DND-41 (cell line): ENCODE data around the gene BCL11A.

Source experiments
- ATAC-seq: fragments of 200-7000 bp; cut with Tn5 transposase; 3 replicates; pipeline ENCODE4 v1.9.1; 2021; ENCODE audit warnings: low read depth; ENCODE audit not compliant: insufficient read depth
- DNase-seq: peaks from one replicate; pipeline ENCODE4 v3.0.0-alpha.2; 2020
- H2AFZ ChIP-seq: 2 replicates; pipeline ENCODE4 v1.6.0; 2012; ENCODE audit warnings: low read depth, low read length
- H3K27ac ChIP-seq: 2 replicates; pipeline ENCODE4 v1.5.1; 2012; ENCODE audit warnings: low read length, inconsistent platforms
- H3K27me3 ChIP-seq: fragments of 200-600 bp; sonication (generic); 2 replicates; pipeline ENCODE4 v1.6.0; 2012; ENCODE audit warnings: low read length, mild to moderate bottlenecking, inconsistent platforms; ENCODE audit not compliant: insufficient read depth, poor library complexity
- H3K36me3 ChIP-seq: 2 replicates; pipeline ENCODE4 v1.5.1; 2012; ENCODE audit warnings: low read length, inconsistent platforms; ENCODE audit not compliant: insufficient read depth
- H3K4me1 ChIP-seq: 2 replicates; pipeline ENCODE4 v1.5.1; 2012; ENCODE audit warnings: mild to moderate bottlenecking, low read length; ENCODE audit not compliant: insufficient read depth
- H3K4me2 ChIP-seq: 2 replicates; pipeline ENCODE4 v1.6.0; 2012; ENCODE audit warnings: mild to moderate bottlenecking, moderate library complexity, low read length, inconsistent platforms; ENCODE audit not compliant: insufficient read depth
- H3K4me3 ChIP-seq, 2 experiments: fragments of 200-600 bp in 1 of 2; shearing (Covaris generic) in 1 of 2; 2 replicates each; pipeline ENCODE4 v1.5.1; 2012 to 2016; ENCODE audit warnings: inconsistent platforms in 2 of 2, low read length in 2 of 2, mild to moderate bottlenecking in 2 of 2, low read depth in 1 of 2, moderate library complexity in 1 of 2
- H3K79me2 ChIP-seq: 2 replicates; pipeline ENCODE4 v1.6.0; 2012; ENCODE audit warnings: low read length, inconsistent platforms; ENCODE audit not compliant: insufficient read depth
- H3K9ac ChIP-seq: 2 replicates; pipeline ENCODE4 v1.6.0; 2012; ENCODE audit warnings: low read depth, mild to moderate bottlenecking, inconsistent platforms, low read length, moderate library complexity
- H3K9me3 ChIP-seq: 2 replicates; pipeline ENCODE4 v1.5.1; 2012; ENCODE audit warnings: low read length, moderate library complexity, mild to moderate bottlenecking, inconsistent platforms; ENCODE audit not compliant: insufficient read depth, severe bottlenecking
- H4K20me1 ChIP-seq: 2 replicates; pipeline ENCODE4 v1.6.0; 2012; ENCODE audit warnings: low read length; ENCODE audit not compliant: insufficient read depth
- EZH2 ChIP-seq: IDR thresholded peaks from 3 replicates; pipeline ENCODE4 v1.6.1; 2012; ENCODE audit warnings: borderline replicate concordance, low read depth, mild to moderate bottlenecking, moderate library complexity, low read length, inconsistent platforms; ENCODE audit not compliant: severe bottlenecking
- TF ChIP-seq, protein P1 (sequence below): IDR thresholded peaks from 2 replicates; pipeline ENCODE4 v1.5.1; 2012; ENCODE audit warnings: borderline replicate concordance, low read length, moderate library complexity, mild to moderate bottlenecking; ENCODE audit not compliant: poor library complexity, severe bottlenecking; ENCODE audit errors: extremely low read depth

BCL11A gene

DNA sequence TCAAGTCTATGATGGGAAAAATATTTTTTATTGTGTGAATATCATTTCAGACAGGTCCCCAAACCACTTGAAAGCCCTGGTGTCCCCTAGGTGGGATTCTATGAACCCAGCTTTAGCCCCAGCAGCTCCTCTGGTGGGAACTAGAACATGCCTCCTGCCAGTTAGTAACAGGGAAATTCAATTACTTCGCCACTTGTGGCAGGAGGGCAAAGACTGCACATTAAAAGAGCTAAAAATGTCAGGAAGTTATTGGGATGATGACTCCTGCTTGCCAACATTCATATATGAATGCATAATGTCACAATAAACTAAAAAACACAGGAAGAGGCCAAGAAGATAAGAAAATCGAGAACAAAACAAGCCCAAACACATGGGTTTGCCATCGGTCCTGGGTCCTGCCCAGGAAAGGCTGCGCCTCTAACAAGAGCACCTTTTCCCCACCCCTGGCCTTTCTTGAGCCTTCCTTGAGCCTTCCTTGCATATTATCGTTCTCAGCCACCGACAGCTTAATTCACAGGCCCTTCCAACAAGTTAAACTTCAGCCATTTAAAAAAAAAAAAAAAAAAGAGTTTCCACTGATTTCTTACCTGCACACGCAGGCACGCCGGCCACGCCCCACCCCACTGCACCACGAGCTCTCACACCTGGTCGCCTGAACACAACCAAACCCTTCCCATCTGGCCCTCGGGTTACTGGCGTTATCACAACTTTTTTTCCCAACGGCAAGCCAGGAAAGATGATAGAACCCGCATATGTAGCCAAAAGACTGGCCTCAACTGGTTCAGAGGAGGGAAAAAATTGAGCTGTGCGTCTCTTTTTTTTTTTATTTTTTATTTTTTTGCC, 23.4 kb downstream of the BCL11A start:
- H3K36me3 ChIP-seq = peaks cover 58% of the 10 kb centered on the region
- H3K9me3 ChIP-seq = no peaks in the 10 kb centered on the region
- TF ChIP-seq EZH2 = no peak
- TF ChIP-seq, protein P1, sequence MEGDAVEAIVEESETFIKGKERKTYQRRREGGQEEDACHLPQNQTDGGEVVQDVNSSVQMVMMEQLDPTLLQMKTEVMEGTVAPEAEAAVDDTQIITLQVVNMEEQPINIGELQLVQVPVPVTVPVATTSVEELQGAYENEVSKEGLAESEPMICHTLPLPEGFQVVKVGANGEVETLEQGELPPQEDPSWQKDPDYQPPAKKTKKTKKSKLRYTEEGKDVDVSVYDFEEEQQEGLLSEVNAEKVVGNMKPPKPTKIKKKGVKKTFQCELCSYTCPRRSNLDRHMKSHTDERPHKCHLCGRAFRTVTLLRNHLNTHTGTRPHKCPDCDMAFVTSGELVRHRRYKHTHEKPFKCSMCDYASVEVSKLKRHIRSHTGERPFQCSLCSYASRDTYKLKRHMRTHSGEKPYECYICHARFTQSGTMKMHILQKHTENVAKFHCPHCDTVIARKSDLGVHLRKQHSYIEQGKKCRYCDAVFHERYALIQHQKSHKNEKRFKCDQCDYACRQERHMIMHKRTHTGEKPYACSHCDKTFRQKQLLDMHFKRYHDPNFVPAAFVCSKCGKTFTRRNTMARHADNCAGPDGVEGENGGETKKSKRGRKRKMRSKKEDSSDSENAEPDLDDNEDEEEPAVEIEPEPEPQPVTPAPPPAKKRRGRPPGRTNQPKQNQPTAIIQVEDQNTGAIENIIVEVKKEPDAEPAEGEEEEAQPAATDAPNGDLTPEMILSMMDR = no peak
- H3K79me2 ChIP-seq = peaks cover 100% of the 10 kb centered on the region
- peaks cover 79% of the 10 kb centered on the region for H4K20me1 ChIP-seq
- no peak overlapping the region for H2AFZ ChIP-seq
- no peak overlapping the region for H3K4me2 ChIP-seq
- H3K27ac ChIP-seq = no peak overlapping the region
- DNase-seq (no peak), ATAC-seq (no peak)
- H3K9ac ChIP-seq = no peak overlapping the region
- H3K4me1 ChIP-seq = peaks cover 46% of the 10 kb centered on the region
- no peaks in the 10 kb centered on the region for H3K27me3 ChIP-seq
- no peak overlapping the region for H3K4me3 ChIP-seq

- ATAC-seq (no peak), DNase-seq (no peak)
- H3K9me3 ChIP-seq = no peaks in the 10 kb centered on the region
- no peak overlapping the region for H3K4me2 ChIP-seq
- TF ChIP-seq EZH2 = no peak
- no peaks in the 10 kb centered on the region for H3K27me3 ChIP-seq
- H2AFZ ChIP-seq = no peak overlapping the region
- peaks cover 100% of the 10 kb centered on the region for H3K79me2 ChIP-seq
- H3K4me3 ChIP-seq = no peak overlapping the region
- H3K36me3 ChIP-seq = peaks cover 54% of the 10 kb centered on the region
- peaks cover 46% of the 10 kb centered on the region for H3K4me1 ChIP-seq
- no peak overlapping the region for H3K27ac ChIP-seq
- H4K20me1 ChIP-seq = peaks cover 75% of the 10 kb centered on the region
- H3K9ac ChIP-seq = no peak overlapping the region
Measured at GRCh38 chr2:60529136-60529784, 24.2 kb downstream of the BCL11A start.

- Histone ChIP-seq H3K9me3 (no peaks in the 10 kb centered on the region), H3K36me3 (peaks cover 56% of the 10 kb centered on the region), H3K27me3 (no peaks in the 10 kb centered on the region), H3K27ac (no peak overlapping the region), H4K20me1 (peaks cover 72% of the 10 kb centered on the region), H2AFZ (no peak overlapping the region), H3K4me3 (no peak overlapping the region), H3K4me2 (no peak overlapping the region), H3K4me1 (peaks cover 41% of the 10 kb centered on the region), H3K79me2 (peaks cover 100% of the 10 kb centered on the region), H3K9ac (no peak overlapping the region)
- DNase-seq (no peak), ATAC-seq (no peak)
- TF ChIP-seq, protein P1 = no peak
- no peak for TF ChIP-seq EZH2
Measured at GRCh38 chr2:60528281-60529020, 25.0 kb downstream of the BCL11A start.
